Measurements from ENCODE around the gene MADCAM1. TPM values are rescaled to one million over a fixed set of nuclear protein-coding genes. Genes with fewer than 3 reads are reported as not detected.
A peak's percentile ranks its signal among the peaks of the same experiment; 100 is the strongest.

Gene MADCAM1
- total RNA-seq, 2 donors from 2014 or later, result 0.80 to 0.91 TPM

- H3K9me3 ChIP-seq, result no peaks in the 10 kb centered on the region
- no peak for DNase-seq (ENCODE audit: low spot score)
- H3K4me1 ChIP-seq (replicated peaks), result peaks cover 6% of the 10 kb centered on the region
- no peak overlapping the region for H3K4me3 ChIP-seq
- TF ChIP-seq POLR2A (IDR thresholded peaks at IDR 0.05), result no peak
- no peak for TF ChIP-seq CTCF (IDR thresholded peaks at IDR 0.05)
- no peak for TF ChIP-seq POLR2AphosphoS5 (IDR thresholded peaks at IDR 0.05)
- intact Hi-C loops (cut with DNase I), result no loop called here
- H3K36me3 ChIP-seq, result no peaks in the 10 kb centered on the region
- no peak overlapping the region for H3K27ac ChIP-seq
- 62% methylated on average over 15 of the region's 15 CpGs for WGBS
- H3K27me3 ChIP-seq (replicated peaks; ENCODE audit: insufficient read depth), result no peaks in the 10 kb centered on the region
Observed at GRCh38 chr19:484494-484893, 11.8 kb upstream of the MADCAM1 start.

- no peak overlapping the region for H3K4me3 ChIP-seq
Observed at GRCh38 chr19:485077-485476, 11.2 kb upstream of the MADCAM1 start.

GRCh38 chr19:485583-486236 is 10.6 kb upstream of the MADCAM1 start:
- DNase-seq (ENCODE audit: low spot score), result no peak
- peak; percentile 71 for TF ChIP-seq POLR2AphosphoS5 (IDR thresholded peaks at IDR 0.05)
- TF ChIP-seq POLR2A (IDR thresholded peaks at IDR 0.05), result peak; percentile 41
- TF ChIP-seq CTCF (IDR thresholded peaks at IDR 0.05), result no peak
- no peak overlapping the region for H3K4me3 ChIP-seq
- peaks cover 6% of the 10 kb centered on the region for H3K4me1 ChIP-seq (replicated peaks)
- H3K27ac ChIP-seq, result peak overlapping the region; percentile 37 to 51
- intact Hi-C loops (cut with DNase I), result no loop called here
- 14% methylated on average over 23 of the region's 23 CpGs for WGBS
- no peaks in the 10 kb centered on the region for H3K9me3 ChIP-seq
- no peaks in the 10 kb centered on the region for H3K27me3 ChIP-seq (replicated peaks; ENCODE audit: insufficient read depth)
- H3K36me3 ChIP-seq, result no peaks in the 10 kb centered on the region

More at GRCh38 chr19:485077-485476, 11.2 kb upstream of the MADCAM1 start:
- H3K36me3 ChIP-seq, result no peaks in the 10 kb centered on the region
- DNase-seq (ENCODE audit: low spot score), result no peak
- H3K9me3 ChIP-seq, result no peaks in the 10 kb centered on the region
- peaks cover 6% of the 10 kb centered on the region for H3K4me1 ChIP-seq (replicated peaks)
- H3K27me3 ChIP-seq (replicated peaks; ENCODE audit: insufficient read depth), result no peaks in the 10 kb centered on the region
- no peak overlapping the region for H3K27ac ChIP-seq
- WGBS, result 56% methylated on average over 22 of the region's 22 CpGs
- intact Hi-C loops (cut with DNase I), result no loop called here
- TF ChIP-seq CTCF (IDR thresholded peaks at IDR 0.05) (no peak), POLR2A (IDR thresholded peaks at IDR 0.05) (no peak), POLR2AphosphoS5 (IDR thresholded peaks at IDR 0.05) (no peak)

- H3K4me3 ChIP-seq, result peak overlapping the region; percentile 84 to 98
- H3K4me1 ChIP-seq (replicated peaks), result peaks cover 6% of the 10 kb centered on the region
- peak; percentile 91 for DNase-seq (ENCODE audit: low spot score)
- no peaks in the 10 kb centered on the region for H3K36me3 ChIP-seq
- peak overlapping the region; percentile 87 to 88 for H3K27ac ChIP-seq
- WGBS, result 1% methylated on average over 48 of the region's 114 CpGs
- TF ChIP-seq CTCF (IDR thresholded peaks at IDR 0.05) (peak in 2 of 4 experiments; percentile 47 to 55), POLR2A (IDR thresholded peaks at IDR 0.05) (peak; percentile 74), POLR2AphosphoS5 (IDR thresholded peaks at IDR 0.05) (peak; percentile 84)
- intact Hi-C loops (cut with DNase I), result no loop called here
- no peaks in the 10 kb centered on the region for H3K27me3 ChIP-seq (replicated peaks; ENCODE audit: insufficient read depth)
- H3K9me3 ChIP-seq, result no peaks in the 10 kb centered on the region
Observed at GRCh38 chr19:488505-489417, 7.5 kb upstream of the MADCAM1 start.
